HG02623 (cell line): ENCODE results near the gene SWSAP1.
"Not testable (repeated sequence)": the region's sequence is repeated elsewhere in the genome, so short reads cannot be mapped to it uniquely, and the experiment has no call there.

ENCODE experiments used
- ATAC-seq: cut with Tn5 transposase; IDR thresholded peaks from one replicate; pipeline ENCODE4 v1.9.1; 2021; ENCODE audit warnings: moderate library complexity; ENCODE audit not compliant: unreplicated experiment

The SWSAP1 gene

DNA sequence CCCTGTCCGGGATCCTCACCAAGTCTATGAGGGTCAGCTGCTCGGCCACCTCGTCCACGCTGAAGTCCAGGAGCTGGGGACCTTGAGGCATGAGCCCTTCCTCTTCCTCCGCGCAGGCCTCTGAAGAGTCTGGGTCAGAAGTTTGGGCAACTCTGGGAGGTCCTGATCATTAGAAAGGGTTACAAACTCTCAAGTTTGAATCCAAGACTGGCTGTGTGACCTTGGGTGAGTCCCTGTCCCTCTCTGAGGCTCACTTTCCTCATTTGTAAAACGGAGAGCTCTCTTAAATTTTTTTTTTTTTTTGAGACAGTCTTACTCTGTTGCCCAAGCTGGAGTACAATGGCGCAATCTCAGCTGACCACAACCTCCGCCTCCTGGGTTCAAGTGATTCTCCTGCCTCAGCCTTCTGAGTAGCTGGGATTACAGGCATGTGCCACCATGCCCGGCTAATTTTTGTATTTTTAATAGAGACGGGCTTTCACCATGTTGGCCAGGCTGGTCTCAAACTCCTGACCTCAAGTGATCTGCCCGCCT lies 32.3 kb downstream of the SWSAP1 start:
- ATAC-seq = not testable (repeated sequence)

DNA sequence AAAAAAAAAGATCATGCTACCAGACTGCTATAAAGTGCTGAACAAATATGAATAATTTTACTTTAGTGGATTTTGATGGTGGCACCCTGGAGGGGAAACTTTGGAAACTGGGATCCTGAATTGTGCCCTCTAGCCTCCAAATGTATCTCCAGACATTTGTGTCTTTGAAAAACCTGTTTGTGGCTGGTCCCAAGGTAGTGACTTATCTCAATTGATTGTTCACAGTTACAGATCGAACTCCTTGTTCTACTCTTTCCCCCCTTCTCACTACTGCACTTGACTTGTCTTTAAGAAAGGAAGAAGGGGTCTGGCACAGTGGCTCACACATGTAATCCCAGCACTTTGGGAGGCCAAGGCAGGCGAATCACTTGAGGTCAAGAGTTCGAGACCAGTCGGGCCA lies 34.1 kb downstream of the SWSAP1 start:
- ATAC-seq = no peak

DNA sequence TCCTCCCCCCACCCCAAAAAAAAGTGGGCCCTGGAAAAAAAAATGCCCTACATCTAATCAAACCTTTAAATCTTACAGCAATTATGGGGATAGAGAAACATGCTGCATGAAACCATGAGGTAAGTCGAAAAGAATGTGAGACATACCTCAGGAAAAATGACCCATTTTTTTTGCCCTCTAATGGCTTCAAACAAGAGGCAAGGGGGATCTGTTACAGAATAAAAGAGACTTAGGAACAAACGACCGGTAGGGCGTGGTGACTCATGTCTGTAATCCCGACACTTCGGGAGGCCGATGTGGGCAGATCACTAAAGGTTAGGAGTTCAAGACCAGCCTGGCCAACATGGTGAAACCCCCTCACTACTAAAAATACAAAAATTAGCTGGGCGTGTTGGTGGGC lies 36.2 kb downstream of the SWSAP1 start:
- ATAC-seq = no peak

DNA sequence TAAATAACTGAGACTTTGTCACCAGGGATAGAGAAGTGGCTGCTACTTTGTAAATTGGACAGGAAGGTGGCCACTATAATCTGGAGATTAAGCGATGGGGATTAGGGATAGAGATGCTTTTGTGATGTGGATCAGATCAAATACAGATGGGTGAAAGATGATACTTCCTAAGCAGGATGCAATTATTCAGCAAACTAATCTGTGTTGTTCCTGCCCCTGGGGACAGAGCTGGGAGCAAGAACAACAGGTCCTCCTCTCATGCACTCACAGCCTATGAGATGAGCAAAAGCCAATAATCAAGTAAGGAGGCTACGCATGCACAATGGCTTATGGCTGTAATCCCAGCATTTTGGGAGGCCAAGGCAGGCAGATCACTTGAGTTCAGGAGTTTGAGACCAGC lies 40.1 kb downstream of the SWSAP1 start:
- ATAC-seq = no peak

DNA sequence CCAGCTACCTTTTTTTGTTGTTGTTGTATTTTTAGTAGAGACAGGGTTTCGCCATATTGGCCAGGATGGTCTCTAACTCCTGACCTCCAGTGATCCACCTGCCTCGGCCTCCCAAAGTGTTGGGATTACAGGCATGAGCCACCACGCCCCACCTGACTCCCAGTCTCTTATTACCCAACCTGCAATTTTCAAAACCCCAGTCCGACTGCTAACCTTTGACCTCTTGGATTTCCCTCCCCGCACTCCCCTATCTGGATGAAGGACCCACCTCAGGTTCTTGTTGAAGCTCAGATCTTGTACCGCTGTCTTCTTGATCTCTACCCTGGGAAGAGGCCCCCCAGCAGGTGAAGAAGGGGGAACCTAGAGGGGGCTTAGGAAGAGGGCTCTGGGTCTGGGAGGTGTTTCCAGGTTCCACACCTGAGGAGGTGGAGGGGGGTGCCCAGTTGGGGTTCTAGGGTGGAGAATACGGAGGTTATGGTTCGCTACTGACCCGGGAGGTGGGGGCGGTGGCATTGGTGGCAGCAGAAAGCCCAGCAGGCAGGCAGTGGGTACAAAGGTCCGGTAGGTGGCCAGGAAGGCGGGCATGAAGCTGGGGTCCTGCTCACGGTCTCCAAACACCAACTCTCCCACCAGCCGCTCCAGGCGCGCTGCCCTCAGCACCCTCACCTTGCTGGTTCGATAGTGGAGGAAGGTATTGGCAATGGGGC lies 42.0 kb downstream of the SWSAP1 start:
- ATAC-seq = no peak

DNA sequence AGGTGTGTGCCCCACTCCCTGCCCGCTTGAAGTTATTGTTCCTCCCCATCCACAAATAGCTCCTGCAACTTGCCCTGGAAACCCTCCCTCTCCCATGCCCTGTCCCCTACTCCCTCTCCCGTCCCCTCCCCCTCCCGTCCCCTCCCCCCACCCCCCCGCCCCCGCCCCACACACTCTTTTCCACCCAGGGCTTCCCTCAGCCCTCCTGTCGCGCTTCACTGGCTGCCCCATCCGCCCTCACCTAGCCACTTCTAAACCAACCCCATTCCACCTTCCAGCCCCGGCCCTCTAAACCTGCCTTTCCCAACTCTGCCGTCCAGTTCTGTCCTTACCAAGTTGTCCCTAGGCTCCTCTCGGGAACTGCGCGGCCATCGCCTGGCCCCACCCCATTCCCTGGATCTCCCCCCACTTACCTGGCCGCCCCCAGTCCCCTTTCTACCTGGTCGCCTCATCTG lies 43.7 kb downstream of the SWSAP1 start:
- ATAC-seq = no peak

DNA sequence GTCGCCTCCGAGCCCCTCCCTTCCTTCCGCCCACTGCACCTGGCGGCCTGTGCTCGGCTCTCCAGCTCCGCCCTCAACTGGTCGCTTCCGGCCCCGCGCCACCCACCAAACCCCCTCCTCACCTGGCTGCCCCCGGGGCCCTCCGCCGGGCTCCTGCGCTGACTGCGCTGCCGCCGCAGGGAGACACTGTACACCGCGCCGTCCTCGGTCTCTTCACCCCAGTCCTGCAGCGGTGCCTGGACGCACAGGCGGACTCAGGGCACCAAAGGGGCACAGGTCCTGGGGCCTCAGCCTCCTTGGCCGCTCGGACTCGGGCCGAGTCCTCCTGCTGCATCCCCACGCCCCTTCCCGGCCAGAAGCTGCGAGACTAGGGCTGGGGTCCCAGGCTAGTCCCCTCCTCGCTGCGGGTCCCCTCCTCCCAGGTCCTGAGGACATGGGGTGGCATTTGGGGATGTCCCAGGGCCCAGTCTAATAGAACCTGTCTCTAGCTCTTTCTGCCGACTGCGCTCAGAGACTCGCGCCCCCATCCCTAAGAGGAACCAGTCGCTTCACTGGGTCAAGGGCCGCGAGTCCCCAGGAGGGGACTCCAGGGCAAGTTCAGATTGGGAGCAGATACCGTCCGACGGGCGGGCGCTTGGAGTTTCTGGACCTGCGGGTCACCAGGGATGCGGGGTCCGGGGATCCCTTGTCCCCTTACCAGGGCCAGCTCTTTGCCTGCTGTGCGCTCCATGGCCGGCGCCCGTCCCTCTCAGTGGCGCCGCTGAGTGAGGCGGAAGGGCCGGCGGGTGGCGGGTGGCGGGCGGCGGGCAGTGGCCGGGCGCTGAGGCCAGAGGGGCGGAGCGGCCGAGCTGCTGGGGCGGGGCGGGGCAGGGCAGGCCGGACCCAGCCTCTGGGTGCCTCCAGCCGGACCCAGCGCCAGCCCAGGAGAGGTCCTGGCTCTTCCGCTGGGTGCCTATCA lies 44.4 kb downstream of the SWSAP1 start, which contains the start of gene RGL3:
TSS of gene RGL3 (minus strand) at position 766 of the 958 bp plus-strand sequence. CDS start at position 730, 36 bp downstream.
- ATAC-seq = no peak

DNA sequence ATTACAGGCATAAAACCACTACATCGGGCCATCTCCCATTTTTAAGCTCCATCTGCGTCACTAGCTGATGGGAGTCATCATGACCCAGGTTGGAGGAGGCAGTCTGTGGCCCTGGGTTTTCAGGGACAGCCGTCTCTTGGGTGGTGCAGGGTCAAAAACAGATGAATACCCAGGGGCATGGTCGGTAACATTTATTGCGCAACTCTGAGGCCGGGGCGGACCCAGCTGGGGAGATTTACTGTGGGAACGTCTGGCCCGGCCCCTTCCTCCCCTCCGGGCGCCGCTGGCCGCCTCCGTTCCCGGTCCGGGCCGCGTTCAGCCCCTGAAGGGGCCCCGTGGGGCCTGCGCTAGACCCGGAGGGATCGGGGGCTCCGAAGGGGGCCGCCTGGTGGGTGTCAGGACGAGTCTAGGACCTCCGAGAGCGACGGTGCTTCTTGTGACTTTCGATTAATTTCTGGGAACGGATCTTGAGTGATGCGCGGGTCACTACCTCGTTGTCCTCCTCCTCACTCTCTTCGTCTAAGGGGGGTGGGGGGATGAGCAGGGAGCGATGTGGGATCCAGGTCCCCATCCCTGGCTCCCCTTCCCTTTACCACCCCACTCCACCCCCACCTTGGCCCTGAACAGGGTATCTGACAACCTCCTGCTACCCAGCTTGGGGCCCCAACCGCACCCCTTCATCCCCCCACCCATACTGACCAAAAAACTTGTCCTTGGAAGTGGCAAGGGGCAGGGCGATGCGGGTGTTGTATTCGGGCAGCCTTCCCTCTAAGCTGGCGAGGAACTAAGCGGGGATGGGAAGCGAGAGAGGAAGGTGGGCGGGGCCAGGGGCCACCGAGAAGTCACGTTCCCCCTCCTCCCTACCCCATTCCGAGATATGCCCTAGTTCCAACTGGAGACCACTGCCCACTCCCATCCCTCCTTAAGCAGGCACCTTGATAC lies 46.2 kb downstream of the SWSAP1 start:
- ATAC-seq = no peak

DNA sequence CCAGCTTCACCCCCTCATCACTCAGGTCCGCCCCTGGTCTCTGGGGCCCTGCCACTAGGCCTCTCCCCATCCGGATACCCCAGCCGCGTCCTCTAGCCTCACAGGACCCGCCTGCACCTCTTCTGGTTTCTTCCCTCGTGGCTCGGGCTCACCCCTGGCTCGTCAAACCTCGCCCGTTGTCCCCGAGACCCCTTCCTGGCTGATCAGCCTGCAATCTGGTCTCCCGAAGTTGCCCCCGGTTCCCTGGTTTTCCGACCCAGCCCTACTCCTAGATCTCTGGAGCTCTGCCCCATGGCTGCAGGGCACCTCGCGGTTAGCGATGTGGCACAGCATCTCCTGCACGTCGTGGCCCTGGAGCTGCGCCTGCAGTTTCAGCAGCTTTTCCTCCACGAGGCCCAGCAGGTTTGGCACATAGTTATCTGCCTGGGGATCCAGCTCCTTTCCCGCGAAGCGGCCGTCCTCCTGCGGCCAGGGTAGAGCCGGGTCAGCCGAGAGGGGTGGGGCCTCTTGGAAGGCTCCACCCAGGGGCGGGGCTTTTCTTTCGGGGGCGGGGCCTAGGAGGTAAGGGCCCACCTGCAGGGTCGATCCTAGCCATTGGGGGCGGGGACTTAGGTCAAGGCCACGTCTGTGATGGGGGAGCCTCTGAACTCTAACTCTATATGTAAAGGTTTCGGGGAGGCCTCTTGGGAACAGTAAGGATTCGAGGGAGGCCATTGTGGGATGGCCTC lies 47.1 kb downstream of the SWSAP1 start:
- no peak for ATAC-seq

DNA sequence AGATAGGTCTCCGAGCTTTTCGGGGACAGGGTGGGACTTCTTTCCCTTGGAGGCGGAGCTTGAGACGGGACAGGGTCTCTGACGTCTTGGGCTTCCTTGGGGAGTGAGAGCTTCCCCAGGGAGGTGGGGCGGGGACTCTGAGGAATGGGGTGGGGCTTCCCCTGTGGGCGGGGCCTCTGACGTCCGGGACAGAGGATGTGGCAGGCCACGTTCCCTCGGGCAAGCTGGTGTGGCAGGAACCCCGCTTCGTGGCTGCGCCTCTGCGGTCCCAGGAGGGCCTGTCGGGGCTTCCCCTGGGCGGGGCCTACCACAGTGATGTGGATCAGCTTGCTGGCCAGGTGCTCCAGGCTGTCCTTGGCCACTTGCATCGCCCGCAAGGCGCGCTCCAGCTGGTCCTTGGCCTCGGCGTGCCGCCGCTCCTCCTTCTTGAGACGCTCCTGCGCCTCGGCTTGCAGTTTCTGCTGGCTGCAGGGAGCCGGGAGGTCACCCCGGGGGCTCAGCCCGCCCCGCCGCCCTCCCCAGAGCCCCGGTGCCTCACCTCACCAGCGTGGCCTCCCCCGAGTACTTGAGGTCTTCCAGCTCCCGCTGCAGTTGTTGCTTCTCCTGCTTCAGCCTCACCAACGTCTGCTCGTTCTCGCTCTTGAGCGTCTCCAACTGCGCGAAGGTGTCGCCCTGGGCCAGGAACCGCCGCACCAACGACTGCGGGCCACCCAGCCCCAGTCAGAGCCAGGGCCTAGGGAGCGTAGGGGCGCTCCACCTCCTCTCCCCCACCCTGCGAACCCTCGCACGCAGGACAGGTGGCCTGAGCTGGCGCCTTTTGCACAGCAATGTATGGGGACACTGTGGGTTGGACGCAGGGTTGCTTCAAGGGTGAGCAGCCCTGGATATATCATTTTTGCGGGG lies 47.9 kb downstream of the SWSAP1 start:
- ATAC-seq = no peak

DNA sequence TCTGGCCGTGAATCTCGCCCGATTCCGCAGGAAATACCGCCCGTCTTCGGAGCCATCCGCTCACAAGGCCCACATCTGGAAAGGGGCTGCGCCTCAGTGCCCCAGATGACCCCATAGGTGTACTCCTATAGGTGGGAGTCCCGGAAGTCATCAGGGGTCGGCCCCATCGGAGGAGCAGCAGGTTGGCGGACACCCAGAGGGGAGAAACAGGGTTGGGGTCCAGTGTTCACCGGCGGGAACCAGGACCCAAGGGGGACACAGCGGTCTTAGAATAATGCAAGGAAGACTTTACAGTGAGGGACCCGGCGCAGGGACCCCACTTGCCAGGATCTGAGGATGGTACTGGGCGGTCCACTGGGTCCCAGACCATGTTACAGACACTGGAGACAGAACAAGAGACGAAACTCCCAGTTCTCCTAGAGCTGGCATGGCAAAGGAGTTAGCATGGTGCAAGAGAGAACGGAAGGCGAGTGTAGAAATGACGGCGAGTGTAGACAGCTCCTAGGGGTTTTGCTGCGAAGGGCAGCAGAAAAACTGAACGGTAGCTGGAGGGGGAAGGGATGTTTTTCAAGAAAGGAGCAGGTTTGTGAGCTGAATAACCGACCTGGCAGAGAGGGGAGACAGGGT lies 48.8 kb downstream of the SWSAP1 start:
- no peak for ATAC-seq

DNA sequence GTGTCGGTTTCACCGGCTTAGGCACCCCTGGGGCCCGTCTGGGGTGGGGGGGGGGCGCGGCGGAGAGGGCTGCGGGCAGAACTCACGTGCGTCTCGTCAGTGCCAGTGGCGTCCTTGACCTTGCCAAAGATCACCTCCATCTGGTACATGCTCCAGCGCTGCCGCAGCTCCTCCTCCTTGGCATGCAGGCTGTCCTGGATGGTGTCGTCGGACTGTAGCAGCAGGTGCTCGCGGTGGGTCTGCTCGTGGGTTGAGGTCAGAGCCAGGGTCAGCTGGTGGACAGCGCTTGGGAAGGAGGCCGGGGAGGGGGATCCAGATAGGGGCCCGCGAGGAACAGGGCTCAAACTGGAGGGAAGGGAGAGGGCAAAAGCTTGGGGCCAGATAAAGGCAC lies 49.3 kb downstream of the SWSAP1 start:
- no peak for ATAC-seq
